Adipocyte (in vitro differentiated cells): ENCODE results near the gene USP25.

Source experiments
- DNase-seq: peaks from one replicate; pipeline ENCODE4 v3.0.0-alpha.2; 2015; ENCODE audit warnings: low read depth
- H3K27me3 ChIP-seq: replicated peaks from 2 replicates; pipeline ENCODE4 v1.7.0; 2013; ENCODE audit warnings: mild to moderate bottlenecking, low read length, moderate library complexity; ENCODE audit not compliant: control insufficient read depth, insufficient read depth
- H3K36me3 ChIP-seq: 2 replicates; pipeline ENCODE4 v1.7.0; 2013; ENCODE audit warnings: low read length, mild to moderate bottlenecking, moderate library complexity; ENCODE audit not compliant: control insufficient read depth, insufficient read depth, severe bottlenecking
- H3K4me1 ChIP-seq: 2 replicates; pipeline ENCODE4 v1.7.0; 2013; ENCODE audit warnings: mild to moderate bottlenecking, low read length, moderate library complexity; ENCODE audit not compliant: control insufficient read depth, insufficient read depth
- H3K4me3 ChIP-seq: 2 replicates; pipeline ENCODE4 v1.7.0; 2013; ENCODE audit warnings: mild to moderate bottlenecking, low read length, moderate library complexity
- H3K9ac ChIP-seq: 2 replicates; pipeline ENCODE4 v1.7.0; 2013; ENCODE audit warnings: mild to moderate bottlenecking, low read length, moderate library complexity
- H3K9me3 ChIP-seq: 2 replicates; pipeline ENCODE4 v1.7.0; 2013; ENCODE audit warnings: mild to moderate bottlenecking, low read length, moderate library complexity; ENCODE audit not compliant: control insufficient read depth

Gene USP25, protein sequence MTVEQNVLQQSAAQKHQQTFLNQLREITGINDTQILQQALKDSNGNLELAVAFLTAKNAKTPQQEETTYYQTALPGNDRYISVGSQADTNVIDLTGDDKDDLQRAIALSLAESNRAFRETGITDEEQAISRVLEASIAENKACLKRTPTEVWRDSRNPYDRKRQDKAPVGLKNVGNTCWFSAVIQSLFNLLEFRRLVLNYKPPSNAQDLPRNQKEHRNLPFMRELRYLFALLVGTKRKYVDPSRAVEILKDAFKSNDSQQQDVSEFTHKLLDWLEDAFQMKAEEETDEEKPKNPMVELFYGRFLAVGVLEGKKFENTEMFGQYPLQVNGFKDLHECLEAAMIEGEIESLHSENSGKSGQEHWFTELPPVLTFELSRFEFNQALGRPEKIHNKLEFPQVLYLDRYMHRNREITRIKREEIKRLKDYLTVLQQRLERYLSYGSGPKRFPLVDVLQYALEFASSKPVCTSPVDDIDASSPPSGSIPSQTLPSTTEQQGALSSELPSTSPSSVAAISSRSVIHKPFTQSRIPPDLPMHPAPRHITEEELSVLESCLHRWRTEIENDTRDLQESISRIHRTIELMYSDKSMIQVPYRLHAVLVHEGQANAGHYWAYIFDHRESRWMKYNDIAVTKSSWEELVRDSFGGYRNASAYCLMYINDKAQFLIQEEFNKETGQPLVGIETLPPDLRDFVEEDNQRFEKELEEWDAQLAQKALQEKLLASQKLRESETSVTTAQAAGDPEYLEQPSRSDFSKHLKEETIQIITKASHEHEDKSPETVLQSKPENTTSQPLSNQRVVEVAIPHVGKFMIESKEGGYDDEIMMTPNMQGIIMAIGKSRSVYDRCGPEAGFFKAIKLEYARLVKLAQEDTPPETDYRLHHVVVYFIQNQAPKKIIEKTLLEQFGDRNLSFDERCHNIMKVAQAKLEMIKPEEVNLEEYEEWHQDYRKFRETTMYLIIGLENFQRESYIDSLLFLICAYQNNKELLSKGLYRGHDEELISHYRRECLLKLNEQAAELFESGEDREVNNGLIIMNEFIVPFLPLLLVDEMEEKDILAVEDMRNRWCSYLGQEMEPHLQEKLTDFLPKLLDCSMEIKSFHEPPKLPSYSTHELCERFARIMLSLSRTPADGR

GRCh38 chr21:15729674-15730483 is at the start of gene USP25:
Gene USP25, plus strand, starts transcription at chr21:15729982. Its CDS starts 412 bp downstream, at chr21:15730394.
- Histone ChIP-seq H3K9ac (peak within 1 kb of the TSS; percentile 97), H3K36me3 (no peaks in the 10 kb centered on the region), H3K4me1 (peaks cover 11% of the 10 kb centered on the region), H3K9me3 (no peaks in the 10 kb centered on the region), H3K27me3 (no peaks in the 10 kb centered on the region), H3K4me3 (peak within 1 kb of the TSS; percentile 99)
- peak; percentile 94 for DNase-seq

GRCh38 chr21:15682186-15682895 is 47.4 kb upstream of the USP25 start:
- no peaks in the 10 kb centered on the region for H3K27me3 ChIP-seq
- peak; percentile 59 for DNase-seq

DNA sequence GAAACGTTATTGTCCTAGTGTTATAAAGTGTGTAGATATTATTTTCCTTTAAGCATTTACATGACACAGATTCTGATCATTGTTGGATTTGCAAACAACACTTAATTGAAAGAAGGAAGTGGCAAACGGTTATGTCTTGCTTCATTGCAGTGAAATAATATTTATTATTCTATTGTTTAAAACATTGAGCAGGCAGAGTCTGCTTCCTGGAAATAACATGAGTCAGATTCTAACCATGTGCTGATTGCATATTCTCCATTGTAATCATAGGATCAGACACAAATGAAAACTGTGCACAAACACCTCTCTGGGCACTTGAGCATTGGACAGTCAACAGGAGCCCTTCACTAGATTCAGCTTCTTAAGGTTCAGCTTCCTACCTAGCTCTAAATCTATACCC is 46.8 kb upstream of the USP25 start:
- no peak overlapping the region for H3K9ac ChIP-seq
- H3K27me3 ChIP-seq, result no peaks in the 10 kb centered on the region
- H3K4me1 ChIP-seq, result peaks cover 13% of the 10 kb centered on the region
- DNase-seq, result peak; percentile 35
- no peak overlapping the region for H3K4me3 ChIP-seq
- no peaks in the 10 kb centered on the region for H3K36me3 ChIP-seq
- H3K9me3 ChIP-seq, result peaks cover 10% of the 10 kb centered on the region

More at GRCh38 chr21:15682186-15682895, 47.4 kb upstream of the USP25 start:
- peak overlapping the region; percentile 53 for H3K4me3 ChIP-seq
- H3K9ac ChIP-seq, result no peak overlapping the region
- H3K36me3 ChIP-seq, result no peaks in the 10 kb centered on the region
- H3K9me3 ChIP-seq, result peaks cover 10% of the 10 kb centered on the region
- H3K4me1 ChIP-seq, result peaks cover 13% of the 10 kb centered on the region

GRCh38 chr21:15686506-15686905 is 43.3 kb upstream of the USP25 start:
- peaks cover 13% of the 10 kb centered on the region for H3K4me1 ChIP-seq
- H3K36me3 ChIP-seq, result no peaks in the 10 kb centered on the region
- no peak overlapping the region for H3K9ac ChIP-seq
- H3K9me3 ChIP-seq, result peaks cover 10% of the 10 kb centered on the region
- no peak for DNase-seq
- H3K4me3 ChIP-seq, result no peak overlapping the region
- no peaks in the 10 kb centered on the region for H3K27me3 ChIP-seq

- no peaks in the 10 kb centered on the region for H3K36me3 ChIP-seq
- DNase-seq, result no peak
- no peaks in the 10 kb centered on the region for H3K27me3 ChIP-seq
- no peak overlapping the region for H3K9ac ChIP-seq
- H3K9me3 ChIP-seq, result peaks cover 10% of the 10 kb centered on the region
- H3K4me1 ChIP-seq, result peaks cover 8% of the 10 kb centered on the region
- no peak overlapping the region for H3K4me3 ChIP-seq
Measured at GRCh38 chr21:15687208-15687607, 42.6 kb upstream of the USP25 start.

DNA sequence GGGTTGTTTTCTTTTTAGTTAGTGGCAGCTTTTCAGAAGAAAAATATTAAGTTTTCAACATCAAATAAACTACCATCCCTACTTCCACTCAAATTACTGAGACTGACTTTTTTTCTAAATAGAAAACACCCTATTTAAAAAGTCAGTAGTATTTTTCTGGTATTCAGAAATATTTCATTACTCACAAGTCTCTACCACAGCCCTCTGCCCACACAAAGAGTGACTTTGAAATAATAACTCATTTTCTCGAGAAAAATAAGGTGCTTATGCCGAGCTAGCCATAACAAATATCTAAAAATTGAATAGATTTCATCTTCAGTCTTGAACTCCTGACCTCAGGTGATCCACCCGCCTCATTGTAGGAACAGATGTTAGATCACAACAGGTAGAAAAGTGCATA is 41.8 kb upstream of the USP25 start:
- H3K4me1 ChIP-seq, result no peaks in the 10 kb centered on the region
- no peak overlapping the region for H3K4me3 ChIP-seq
- H3K27me3 ChIP-seq, result no peaks in the 10 kb centered on the region
- H3K9ac ChIP-seq, result no peak overlapping the region
- no peak for DNase-seq
- H3K36me3 ChIP-seq, result no peaks in the 10 kb centered on the region
- H3K9me3 ChIP-seq, result peaks cover 10% of the 10 kb centered on the region

- no peak overlapping the region for H3K9ac ChIP-seq
- H3K4me3 ChIP-seq, result no peak overlapping the region
- H3K4me1 ChIP-seq, result no peaks in the 10 kb centered on the region
- peaks cover 10% of the 10 kb centered on the region for H3K9me3 ChIP-seq
- H3K36me3 ChIP-seq, result no peaks in the 10 kb centered on the region
- DNase-seq, result peak; percentile 15
- no peaks in the 10 kb centered on the region for H3K27me3 ChIP-seq
Measured at GRCh38 chr21:15688809-15689208, 41.0 kb upstream of the USP25 start.

DNA sequence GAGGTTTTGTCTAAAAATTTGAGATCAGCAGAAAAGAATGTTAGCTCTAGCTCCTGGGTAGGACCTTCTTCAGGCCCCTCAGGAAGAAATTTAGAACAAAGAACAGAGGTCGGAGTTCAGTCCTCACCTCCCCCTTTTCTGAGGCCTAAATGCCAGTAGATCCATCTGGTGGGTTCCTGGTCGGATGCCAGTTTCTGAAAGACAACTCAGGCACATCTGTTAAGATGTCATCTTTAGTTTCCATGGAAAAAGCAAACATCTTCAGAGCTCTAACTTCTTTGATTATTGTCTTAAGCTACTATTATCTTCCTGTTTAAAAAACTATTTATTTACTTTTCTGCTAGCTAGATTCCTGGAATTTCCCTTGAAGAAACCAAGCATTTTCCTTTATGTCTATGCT is 37.1 kb upstream of the USP25 start:
- H3K9me3 ChIP-seq, result no peaks in the 10 kb centered on the region
- no peaks in the 10 kb centered on the region for H3K36me3 ChIP-seq
- H3K4me3 ChIP-seq, result no peak overlapping the region
- no peak overlapping the region for H3K9ac ChIP-seq
- no peaks in the 10 kb centered on the region for H3K4me1 ChIP-seq
- no peak for DNase-seq
- H3K27me3 ChIP-seq, result no peaks in the 10 kb centered on the region

DNA sequence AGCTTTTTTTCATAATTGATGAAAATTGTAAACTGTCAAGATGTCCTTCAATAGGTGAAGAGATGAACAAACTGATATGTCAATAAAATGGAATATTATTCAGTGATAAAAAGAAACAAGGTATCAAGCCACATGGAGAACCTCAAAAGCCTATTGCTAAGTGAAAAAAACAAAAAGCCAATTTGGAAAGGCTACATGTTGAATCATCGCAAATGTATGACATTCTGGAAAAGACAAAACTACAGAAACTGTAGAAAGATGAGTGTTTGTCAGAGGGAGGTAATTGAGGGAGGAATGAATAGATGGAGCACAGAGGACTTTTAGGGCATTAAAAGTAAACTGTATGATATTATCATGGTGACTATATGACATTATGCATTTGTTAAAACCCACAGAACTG is 34.5 kb upstream of the USP25 start:
- Histone ChIP-seq H3K27me3 (no peaks in the 10 kb centered on the region), H3K36me3 (no peaks in the 10 kb centered on the region), H3K4me1 (no peaks in the 10 kb centered on the region), H3K4me3 (no peak overlapping the region), H3K9me3 (no peaks in the 10 kb centered on the region), H3K9ac (no peak overlapping the region)
- DNase-seq, result no peak

DNA sequence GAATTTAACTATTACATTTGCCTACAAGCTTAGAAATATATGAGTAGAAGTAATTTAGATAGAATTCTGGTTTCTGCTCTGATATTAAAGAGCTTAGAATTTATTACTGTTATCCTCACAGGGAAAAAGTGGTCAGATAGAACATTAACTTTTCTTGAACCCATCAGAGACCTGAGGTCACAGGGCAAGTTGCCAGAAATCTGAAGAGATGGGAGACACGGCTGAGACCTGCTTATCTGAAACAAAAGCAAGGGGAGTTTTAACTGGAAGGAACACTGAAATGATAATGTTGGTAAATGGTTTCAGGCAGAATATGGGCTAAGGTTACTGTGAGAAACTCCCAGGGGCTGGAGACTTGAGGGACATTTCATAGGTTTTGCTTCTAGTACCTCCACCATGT is 28.0 kb upstream of the USP25 start:
- no peak overlapping the region for H3K4me3 ChIP-seq
- H3K9me3 ChIP-seq, result peaks cover 19% of the 10 kb centered on the region
- peaks cover under 1% of the 10 kb centered on the region for H3K4me1 ChIP-seq
- H3K27me3 ChIP-seq, result peaks cover 10% of the 10 kb centered on the region
- H3K9ac ChIP-seq, result no peak overlapping the region
- DNase-seq, result no peak
- H3K36me3 ChIP-seq, result no peaks in the 10 kb centered on the region
